ENCODE results near the gene ANAPC15. TPM values are rescaled to one million over a fixed set of nuclear protein-coding genes. Genes with fewer than 3 reads are reported as not detected.
A peak's percentile ranks its signal among the peaks of the same experiment; 100 is the strongest.

The ANAPC15 gene
- total RNA-seq, 1 donor from 2014 or later, result 36.5 TPM

- H3K4me3 Mint-ChIP-seq (ENCODE audit: unreplicated experiment), result no peak overlapping the region
- peaks cover 22% of the 10 kb centered on the region for H3K4me1 Mint-ChIP-seq (ENCODE audit: unreplicated experiment)
- peaks cover 8% of the 10 kb centered on the region for H3K27me3 Mint-ChIP-seq (ENCODE audit: unreplicated experiment)
- DNase-seq (ENCODE audit: low spot score), result no peak
- H3K27ac Mint-ChIP-seq (ENCODE audit: unreplicated experiment), result no peak overlapping the region
- H3K36me3 Mint-ChIP-seq (ENCODE audit: low read depth, unreplicated experiment), result peaks cover 4% of the 10 kb centered on the region
- no peak for TF ChIP-seq CTCF (IDR thresholded peaks at IDR 0.05; ENCODE audit: unreplicated experiment)
- H3K9me3 Mint-ChIP-seq (ENCODE audit: unreplicated experiment), result no peaks in the 10 kb centered on the region
Measured at GRCh38 chr11:72084965-72085364, 27.5 kb downstream of the ANAPC15 start.

GRCh38 chr11:72084076-72084475 is 28.4 kb downstream of the ANAPC15 start:
- H3K4me3 Mint-ChIP-seq (ENCODE audit: unreplicated experiment), result no peak overlapping the region
- TF ChIP-seq CTCF (IDR thresholded peaks at IDR 0.05; ENCODE audit: unreplicated experiment), result no peak
- no peak overlapping the region for H3K27ac Mint-ChIP-seq (ENCODE audit: unreplicated experiment)
- peaks cover 4% of the 10 kb centered on the region for H3K36me3 Mint-ChIP-seq (ENCODE audit: low read depth, unreplicated experiment)
- no peaks in the 10 kb centered on the region for H3K9me3 Mint-ChIP-seq (ENCODE audit: unreplicated experiment)
- H3K27me3 Mint-ChIP-seq (ENCODE audit: unreplicated experiment), result peaks cover 10% of the 10 kb centered on the region
- DNase-seq (ENCODE audit: low spot score), result no peak
- H3K4me1 Mint-ChIP-seq (ENCODE audit: unreplicated experiment), result peaks cover 25% of the 10 kb centered on the region

GRCh38 chr11:72083414-72083813 is 29.1 kb downstream of the ANAPC15 start:
- no peak overlapping the region for H3K4me3 Mint-ChIP-seq (ENCODE audit: unreplicated experiment)
- peaks cover 10% of the 10 kb centered on the region for H3K27me3 Mint-ChIP-seq (ENCODE audit: unreplicated experiment)
- peak overlapping the region; percentile 16 for H3K27ac Mint-ChIP-seq (ENCODE audit: unreplicated experiment)
- no peak for DNase-seq (ENCODE audit: low spot score)
- TF ChIP-seq CTCF (IDR thresholded peaks at IDR 0.05; ENCODE audit: unreplicated experiment), result no peak
- H3K36me3 Mint-ChIP-seq (ENCODE audit: low read depth, unreplicated experiment), result peaks cover 4% of the 10 kb centered on the region
- H3K4me1 Mint-ChIP-seq (ENCODE audit: unreplicated experiment), result peaks cover 31% of the 10 kb centered on the region
- no peaks in the 10 kb centered on the region for H3K9me3 Mint-ChIP-seq (ENCODE audit: unreplicated experiment)

- no peak for TF ChIP-seq CTCF (IDR thresholded peaks at IDR 0.05; ENCODE audit: unreplicated experiment)
- peaks cover 31% of the 10 kb centered on the region for H3K4me1 Mint-ChIP-seq (ENCODE audit: unreplicated experiment)
- H3K36me3 Mint-ChIP-seq (ENCODE audit: low read depth, unreplicated experiment), result peaks cover 4% of the 10 kb centered on the region
Measured at GRCh38 chr11:72081821-72082453, 30.6 kb downstream of the ANAPC15 start.

GRCh38 chr11:72081184-72081644 is 31.3 kb downstream of the ANAPC15 start:
- no peak for DNase-seq (ENCODE audit: low spot score)
- Mint-ChIP-seq H3K36me3 (ENCODE audit: low read depth, unreplicated experiment) (peaks cover 4% of the 10 kb centered on the region), H3K9me3 (ENCODE audit: unreplicated experiment) (no peaks in the 10 kb centered on the region), H3K4me3 (ENCODE audit: unreplicated experiment) (peak overlapping the region; percentile 96), H3K27me3 (ENCODE audit: unreplicated experiment) (peaks cover 8% of the 10 kb centered on the region), H3K27ac (ENCODE audit: unreplicated experiment) (peak overlapping the region; percentile 100), H3K4me1 (ENCODE audit: unreplicated experiment) (peaks cover 31% of the 10 kb centered on the region)
- TF ChIP-seq CTCF (IDR thresholded peaks at IDR 0.05; ENCODE audit: unreplicated experiment), result no peak

More at GRCh38 chr11:72081821-72082453, 30.6 kb downstream of the ANAPC15 start:
- H3K27me3 Mint-ChIP-seq (ENCODE audit: unreplicated experiment), result peaks cover 8% of the 10 kb centered on the region
- no peak for DNase-seq (ENCODE audit: low spot score)
- H3K9me3 Mint-ChIP-seq (ENCODE audit: unreplicated experiment), result no peaks in the 10 kb centered on the region
- peak overlapping the region; percentile 96 for H3K4me3 Mint-ChIP-seq (ENCODE audit: unreplicated experiment)
- peak overlapping the region; percentile 100 for H3K27ac Mint-ChIP-seq (ENCODE audit: unreplicated experiment)
